Prostate gland (tissue), 2 donors: ENCODE data around the gene LCOR.

Experiments used
- CTCF ChIP-seq, 4 experiments: fragments of 200-600 bp in 2 of 4; fragments of 450-650 bp in 2 of 4; sonication (generic) in 2 of 4; IDR thresholded peaks; 1 replicate in 3 of 4; 2 replicates in 1 of 4; pipeline ENCODE4 v1.5.1; 2016 to 2019; ENCODE audit warnings: antibody characterized with exemption in 4 of 4, mild to moderate bottlenecking in 2 of 4, moderate library complexity in 2 of 4
- POLR2AphosphoS5 ChIP-seq: sonication (generic); formaldehyde crosslinking; IDR thresholded peaks from one replicate; pipeline ENCODE4 v1.6.1; 2017; ENCODE audit warnings: antibody characterized with exemption

DNA sequence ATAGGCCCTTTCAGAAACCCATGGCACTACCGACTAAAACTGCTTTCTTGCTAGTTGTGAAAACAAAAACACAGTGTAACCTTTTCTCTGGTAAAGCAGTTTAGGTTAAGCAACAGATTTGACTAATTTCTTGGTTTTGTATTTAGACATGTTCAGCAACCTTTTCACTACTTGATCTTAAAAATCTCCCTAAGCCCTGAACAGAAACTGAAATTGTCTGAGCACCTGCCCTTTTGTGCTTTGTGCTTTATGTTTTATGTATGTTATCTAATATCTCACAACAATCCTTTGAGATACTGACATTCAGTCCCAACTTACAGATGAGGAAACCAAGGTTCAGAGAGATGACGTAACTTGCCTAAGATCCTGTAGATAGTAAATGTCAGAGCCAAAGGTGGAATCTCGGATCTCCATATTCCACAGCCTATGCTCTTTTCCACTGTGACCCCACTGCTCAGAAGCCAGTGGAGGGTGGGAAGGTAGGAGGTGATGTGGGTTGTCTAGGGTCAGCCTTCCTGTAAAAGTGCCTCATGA, 146.6 kb downstream of the LCOR start:
- no peak for TF ChIP-seq POLR2AphosphoS5
- no peak for TF ChIP-seq CTCF (IDR thresholded peaks at IDR 0.05)
